H1 (cell line): ENCODE data around the gene GLRA2. TPM values are rescaled to one million over a fixed set of nuclear protein-coding genes. Genes with fewer than 3 reads are reported as not detected.

Source experiments
- CTCF ChIA-PET: fragments of 300-600 bp; sonication (Branson Sonifier 250); formaldehyde crosslinking; loops from one replicate; lab custom pipeline; 2021; ENCODE audit not compliant: partially characterized antibody; lab: Charles Lee
- POLR2A ChIA-PET: fragments of 300-600 bp; sonication (Branson Sonifier 250); formaldehyde crosslinking; loops from one replicate; lab custom pipeline; 2021; ENCODE audit warnings: inconsistent platforms; ENCODE audit not compliant: partially characterized antibody; lab: Charles Lee
- DNase-seq, 2 experiments: peaks; one replicate each; pipeline versions ENCODE4 v3.0.0 to v3.0.0-alpha.2; 2010 to 2022; ENCODE audit warnings: low spot score in 2 of 2, low read depth in 1 of 2, mixed read lengths in 1 of 2
- FAIRE-seq: peaks from 2 replicates; lab custom pipeline; 2011; peaks lifted over from hg19 to GRCh38; lab: Jason Lieb, UNC
- H2AFZ ChIP-seq: 2 replicates; pipeline ENCODE4 v1.8.1; 2012; ENCODE audit warnings: low read length, inconsistent platforms
- H2AK5ac ChIP-seq: 2 replicates; pipeline ENCODE4 v1.6.1; 2013; ENCODE audit warnings: low read depth, low read length
- H2BK120ac ChIP-seq: replicated peaks from 2 replicates; pipeline ENCODE3; 2013; ENCODE audit warnings: low read depth, low read length, inconsistent platforms
- H2BK12ac ChIP-seq: 2 replicates; pipeline ENCODE4 v1.6.1; 2013; ENCODE audit warnings: low read depth, low read length
- H2BK15ac ChIP-seq: 2 replicates; pipeline ENCODE4 v1.6.1; 2013; ENCODE audit warnings: low read length
- H2BK20ac ChIP-seq: 2 replicates; pipeline ENCODE4 v1.6.1; 2013; ENCODE audit warnings: low read length
- H2BK5ac ChIP-seq: 2 replicates; pipeline ENCODE4 v1.6.1; 2013; ENCODE audit warnings: low read depth, low read length
- H3K14ac ChIP-seq: 2 replicates; pipeline ENCODE4 v1.6.1; 2013; ENCODE audit warnings: inconsistent platforms; ENCODE audit not compliant: insufficient read length
- H3K18ac ChIP-seq: 2 replicates; pipeline ENCODE4 v1.6.1; 2013; ENCODE audit warnings: low read length; ENCODE audit errors: extremely low read depth
- H3K23ac ChIP-seq: 2 replicates; pipeline ENCODE4 v1.6.1; 2013; ENCODE audit warnings: inconsistent platforms; ENCODE audit not compliant: insufficient read length
- H3K23me2 ChIP-seq: 2 replicates; pipeline ENCODE4 v1.6.1; 2013; ENCODE audit warnings: low read depth, low read length
- H3K27ac ChIP-seq: 2 replicates; pipeline ENCODE4 v1.6.1; 2011; ENCODE audit warnings: low read depth, low read length, inconsistent platforms
- H3K27me3 ChIP-seq, 4 experiments: replicated peaks in 1 of 4; 1 replicate in 1 of 4; 2 replicates in 3 of 4; pipeline versions ENCODE4 v1.6.1 to v1.8.1; 2011 to 2013; ENCODE audit warnings: low read length in 3 of 4, mild to moderate bottlenecking in 3 of 4, inconsistent platforms in 2 of 4, mixed read lengths in 2 of 4, moderate library complexity in 1 of 4; ENCODE audit not compliant: control insufficient read depth in 3 of 4, insufficient read depth in 3 of 4; ENCODE audit errors: extremely low read depth in 1 of 4
- H3K36me3 ChIP-seq, 4 experiments: 2 replicates each; pipeline versions ENCODE4 v1.6.1 to v1.8.1; 2011 to 2013; ENCODE audit warnings: mild to moderate bottlenecking in 4 of 4, low read length in 3 of 4, moderate library complexity in 2 of 4, control low read depth in 1 of 4, inconsistent platforms in 1 of 4; ENCODE audit not compliant: insufficient read depth in 4 of 4, control insufficient read depth in 2 of 4
- H3K4ac ChIP-seq: replicated peaks from 2 replicates; pipeline ENCODE3; 2013; ENCODE audit warnings: low read length, low read depth, mixed read lengths, inconsistent platforms; ENCODE audit not compliant: insufficient read length
- H3K4me1 ChIP-seq, 4 experiments: replicated peaks in 1 of 4; 1 replicate in 1 of 4; 2 replicates in 3 of 4; pipeline versions ENCODE4 v1.6.1 to v1.8.1; 2011 to 2013; ENCODE audit warnings: low read length in 3 of 4, inconsistent platforms in 2 of 4, mixed read lengths in 1 of 4; ENCODE audit not compliant: insufficient read depth in 4 of 4, control insufficient read depth in 3 of 4
- H3K4me2 ChIP-seq, 2 experiments: 2 replicates each; pipeline versions ENCODE4 v1.6.1 to v1.8.1; 2011 to 2013; ENCODE audit warnings: low read depth in 2 of 2, low read length in 2 of 2, control low read depth in 1 of 2, inconsistent platforms in 1 of 2, mild to moderate bottlenecking in 1 of 2; ENCODE audit not compliant: insufficient read depth in 1 of 2
- H3K4me3 ChIP-seq, 4 experiments: fragments of 200-600, 300-600 bp in 1 of 4; sonication (generic), shearing (Covaris generic), sonication (Bioruptor Twin) in 1 of 4; 2 replicates each; pipeline versions ENCODE4 v1.5.1 to v1.8.1; 2011 to 2016; ENCODE audit warnings: low read length in 4 of 4, low read depth in 3 of 4, control low read depth in 2 of 4, inconsistent platforms in 2 of 4, mild to moderate bottlenecking in 2 of 4, mixed read lengths in 1 of 4, moderate library complexity in 1 of 4; ENCODE audit not compliant: insufficient read depth in 2 of 4; ENCODE audit errors: extremely low read depth in 1 of 4
- H3K56ac ChIP-seq: replicated peaks from 2 replicates; pipeline ENCODE3; 2013; ENCODE audit warnings: low read depth, mild to moderate bottlenecking, mixed read lengths, low read length, inconsistent platforms; ENCODE audit not compliant: insufficient read length
- H3K79me1 ChIP-seq: 2 replicates; pipeline ENCODE4 v1.6.1; 2013; ENCODE audit warnings: low read depth, low read length, control low read depth
- H3K79me2 ChIP-seq, 2 experiments: 2 replicates each; pipeline versions ENCODE4 v1.6.1 to v1.8.1; 2012 to 2013; ENCODE audit warnings: low read length in 2 of 2, mild to moderate bottlenecking in 2 of 2, inconsistent platforms in 1 of 2; ENCODE audit not compliant: insufficient read depth in 2 of 2, control insufficient read depth in 1 of 2
- H3K9ac ChIP-seq, 4 experiments: replicated peaks in 1 of 4; 1 replicate in 1 of 4; 2 replicates in 3 of 4; pipeline versions ENCODE4 v1.6.1 to v1.8.1; 2011 to 2013; ENCODE audit warnings: low read depth in 3 of 4, low read length in 3 of 4, control low read depth in 2 of 4, mild to moderate bottlenecking in 2 of 4, moderate library complexity in 2 of 4, inconsistent platforms in 1 of 4; ENCODE audit errors: extremely low read depth in 1 of 4
- H3K9me3 ChIP-seq, 2 experiments: 2 replicates each; pipeline versions ENCODE4 v1.6.1 to v1.8.1; 2012 to 2013; ENCODE audit warnings: mild to moderate bottlenecking in 2 of 2, moderate library complexity in 2 of 2, control low read depth in 1 of 2, inconsistent platforms in 1 of 2, low read depth in 1 of 2, low read length in 1 of 2, mixed read lengths in 1 of 2; ENCODE audit not compliant: insufficient read depth in 2 of 2
- H4K20me1 ChIP-seq, 2 experiments: replicated peaks in 1 of 2; 2 replicates each; pipeline versions ENCODE3 to v1.8.1; 2011 to 2013; ENCODE audit warnings: inconsistent platforms in 2 of 2, low read length in 2 of 2, mild to moderate bottlenecking in 1 of 2; ENCODE audit not compliant: insufficient read depth in 2 of 2, control insufficient read depth in 1 of 2
- H4K5ac ChIP-seq: 2 replicates; pipeline ENCODE4 v1.6.1; 2013; ENCODE audit warnings: low read length, low read depth, mixed read lengths, inconsistent platforms; ENCODE audit not compliant: insufficient read length
- H4K8ac ChIP-seq: 2 replicates; pipeline ENCODE4 v1.8.0; 2013; ENCODE audit warnings: mild to moderate bottlenecking, moderate library complexity, low read length, inconsistent platforms; ENCODE audit not compliant: insufficient read depth; ENCODE audit errors: extremely low read depth
- H4K91ac ChIP-seq: replicated peaks from 2 replicates; pipeline ENCODE3; 2013; ENCODE audit warnings: low read length, mixed read lengths, inconsistent platforms; ENCODE audit not compliant: insufficient read length
- CREB1 ChIP-seq: IDR thresholded peaks from 2 replicates; pipeline ENCODE4 v1.6.1; 2012; ENCODE audit warnings: inconsistent platforms
- CTBP2 ChIP-seq: IDR thresholded peaks from 2 replicates; pipeline ENCODE4 v1.7.0; 2011; ENCODE audit warnings: borderline replicate concordance, mild to moderate bottlenecking, moderate library complexity, mixed read lengths, low read length; ENCODE audit not compliant: insufficient read depth, insufficient read length
- E2F6 ChIP-seq: IDR thresholded peaks from 2 replicates; pipeline ENCODE4 v1.6.1; 2012; ENCODE audit warnings: inconsistent platforms
- HDAC2 ChIP-seq, 2 experiments: fragments of 300-600 bp in 1 of 2; sonication (generic) in 1 of 2; IDR thresholded peaks; 2 replicates each; pipeline ENCODE4 v1.6.1; 2011 to 2012; ENCODE audit warnings: low read depth in 2 of 2, low read length in 2 of 2, mild to moderate bottlenecking in 2 of 2, moderate library complexity in 2 of 2, borderline replicate concordance in 1 of 2, inconsistent platforms in 1 of 2
- HDAC6 ChIP-seq: IDR thresholded peaks from one replicate; pipeline ENCODE4 v1.7.1; 2012; ENCODE audit warnings: low read depth, mild to moderate bottlenecking, inconsistent platforms, low read length, moderate library complexity
- JUN ChIP-seq: IDR thresholded peaks from 2 replicates; pipeline ENCODE4 v1.6.1; 2011; ENCODE audit warnings: low read depth, mild to moderate bottlenecking, improper control_type of control experiment, low read length
- JUND ChIP-seq: IDR thresholded peaks from 2 replicates; pipeline ENCODE4 v1.6.1; 2011; ENCODE audit warnings: mild to moderate bottlenecking, improper control_type of control experiment, low read length
- NRF1 ChIP-seq: IDR thresholded peaks from 2 replicates; pipeline ENCODE4 v1.6.1; 2011; ENCODE audit warnings: mild to moderate bottlenecking, low read depth, low read length, improper control_type of control experiment
- RAD21 ChIP-seq, 2 experiments: IDR thresholded peaks in 1 of 2; conservative IDR thresholded peaks in 1 of 2; 2 replicates each; pipeline ENCODE4 v1.6.1; 2011; ENCODE audit warnings: low read depth in 2 of 2, low read length in 2 of 2, improper control_type of control experiment in 1 of 2, inconsistent platforms in 1 of 2, mild to moderate bottlenecking in 1 of 2, moderate library complexity in 1 of 2
- SIN3A ChIP-seq, 2 experiments: IDR thresholded peaks in 1 of 2; conservative IDR thresholded peaks in 1 of 2; 2 replicates each; pipeline ENCODE4 v1.6.1; 2011 to 2012; ENCODE audit warnings: low read length in 2 of 2, improper control_type of control experiment in 1 of 2, low read depth in 1 of 2, mild to moderate bottlenecking in 1 of 2
- SIRT6 ChIP-seq: IDR thresholded peaks from one replicate; pipeline ENCODE4 v1.7.1; 2012; ENCODE audit warnings: low read length, inconsistent platforms
- SP1 ChIP-seq: IDR thresholded peaks from 2 replicates; pipeline ENCODE4 v1.6.1; 2011; ENCODE audit warnings: low read depth, low read length
- SP2 ChIP-seq: IDR thresholded peaks from 2 replicates; pipeline ENCODE4 v1.6.1; 2012; ENCODE audit warnings: mild to moderate bottlenecking, low read length, inconsistent platforms
- TEAD4 ChIP-seq: IDR thresholded peaks from 2 replicates; pipeline ENCODE4 v1.6.1; 2012; ENCODE audit warnings: low read depth, low read length, inconsistent platforms, mixed read lengths
- polyA plus RNA-seq, 7 experiments: library from polyadenylated mRNA; depleted of rRNA in 3 of 7; stranded (reverse) in 5 of 7; unstranded in 2 of 7; fragments of >200 nt in 5 of 7; fragments of 200-250 nt in 2 of 7; gene quantifications; 1 replicate in 5 of 7; 2 replicates in 1 of 7; 4 replicates in 1 of 7; pipeline versions ENCODE4 v1.2.1 to v1.2.3, GENCODE V29; 2011 to 2013; ENCODE audit warnings: missing spikeins in 2 of 7, mixed read lengths in 2 of 7
- total RNA-seq: library from RNA; stranded (reverse); fragmentation: NEBNext Ultra II Directional; extraction: Animal tissue kit (Norgen Biotek cat#: 25700); gene quantifications from 2 replicates; pipeline ENCODE4 v1.2.1, GENCODE V29; 2021
- TF ChIP-seq, protein P1 (sequence below): IDR thresholded peaks from 2 replicates; pipeline ENCODE4 v1.6.1; 2012; ENCODE audit warnings: inconsistent platforms

The GLRA2 gene
- total and polyA plus RNA-seq, 2 of the 8 experiments (the other 6 are each of a cell fraction or from before 2014, with no cell fraction given), result not detected

DNA sequence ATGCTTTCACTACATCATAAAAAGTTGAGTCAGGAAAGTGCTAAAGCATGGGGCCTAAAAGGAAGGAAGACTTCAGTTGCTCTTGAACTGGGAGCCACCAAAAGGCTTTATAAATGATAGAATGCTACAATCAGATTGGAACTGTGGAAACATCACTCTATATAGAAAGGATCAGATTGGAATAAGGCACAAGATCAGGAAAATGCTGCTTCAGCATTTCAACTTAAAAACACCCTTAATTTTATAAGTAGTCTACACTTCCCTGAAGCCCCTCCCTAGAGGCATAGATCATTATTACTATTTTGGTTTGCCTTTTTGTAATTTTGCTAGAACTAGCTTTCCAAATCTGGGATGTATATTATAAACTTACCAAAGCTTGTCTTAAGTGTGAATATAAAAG, 172.8 kb downstream of the GLRA2 start:
- Histone ChIP-seq H3K27ac (no peak overlapping the region), H3K18ac (no peak overlapping the region), H4K20me1 (no peaks in the 10 kb centered on the region), H4K5ac (no peak overlapping the region), H4K8ac (no peak overlapping the region), H3K4me1 (no peaks in the 10 kb centered on the region), H3K9me3 (no peaks in the 10 kb centered on the region), H2BK15ac (no peak overlapping the region), H3K4me3 (no peak overlapping the region), H3K27me3 (no peaks in the 10 kb centered on the region), H3K56ac (no peak overlapping the region), H2BK120ac (no peak overlapping the region), H3K79me2 (no peaks in the 10 kb centered on the region), H2BK12ac (no peak overlapping the region), H3K23ac (no peak overlapping the region), H3K4me2 (no peak overlapping the region), H3K9ac (no peak overlapping the region), H3K4ac (no peak overlapping the region), H2AFZ (no peak overlapping the region), H3K23me2 (no peaks in the 10 kb centered on the region), H2BK20ac (no peak overlapping the region), H2AK5ac (no peak overlapping the region), H3K36me3 (no peaks in the 10 kb centered on the region), H4K91ac (no peak overlapping the region), H2BK5ac (no peak overlapping the region), H3K14ac (no peak overlapping the region), H3K79me1 (no peaks in the 10 kb centered on the region)
- FAIRE-seq (no peak), DNase-seq (no peak)
- ChIA-PET POLR2A (no interaction called here), CTCF (no interaction called here)
- TF ChIP-seq JUN (no peak), RAD21 (IDR thresholded peaks at IDR 0.05 in 1 of 2, conservative IDR thresholded peaks at IDR 0.05 in 1 of 2; ENCODE audit: low read depth in 2 of 2, low read length in 2 of 2) (no peak), SIN3A (conservative IDR thresholded peaks at IDR 0.05 in 1 of 2, IDR thresholded peaks at IDR 0.05 in 1 of 2; ENCODE audit: low read depth in 1 of 2, low read length in 2 of 2) (no peak), JUND (no peak), TEAD4 (no peak), E2F6 (no peak), SP1 (no peak), CREB1 (no peak), CTBP2 (no peak), SIRT6 (no peak), HDAC2 (IDR thresholded peaks at IDR 0.05; ENCODE audit: borderline replicate concordance in 1 of 2, low read depth in 2 of 2, low read length in 2 of 2) (no peak), SP2 (no peak), NRF1 (no peak), HDAC6 (no peak)
- TF ChIP-seq, protein P1, sequence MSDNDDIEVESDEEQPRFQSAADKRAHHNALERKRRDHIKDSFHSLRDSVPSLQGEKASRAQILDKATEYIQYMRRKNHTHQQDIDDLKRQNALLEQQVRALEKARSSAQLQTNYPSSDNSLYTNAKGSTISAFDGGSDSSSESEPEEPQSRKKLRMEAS, result no peak
